ENCODE results near the gene CAMK2G. TPM values are rescaled to one million over a fixed set of nuclear protein-coding genes. Genes with fewer than 3 reads are reported as not detected.

CAMK2G gene
- total RNA-seq, 1 donor from 2014 or later: 36.6 TPM

GRCh38 chr10:73780301-73780700, 94.1 kb downstream of the CAMK2G start:
- peak overlapping the region; percentile 100 for H3K4me2 ChIP-seq
- TF ChIP-seq EZH2 (IDR thresholded peaks at IDR 0.05): no peak
- no peak for TF ChIP-seq EZH2phosphoT487 (IDR thresholded peaks at IDR 0.05)
- TF ChIP-seq CTCF (IDR thresholded peaks at IDR 0.05): no peak

GRCh38 chr10:73779539-73780197, 94.7 kb downstream of the CAMK2G start:
- Histone ChIP-seq H3K4me1 (peaks cover 32% of the 10 kb centered on the region), H2AFZ (replicated peaks) (no peak overlapping the region), H4K20me1 (ENCODE audit: low read depth) (peaks cover 28% of the 10 kb centered on the region), H3F3A (ENCODE audit: low read depth) (peaks cover 39% of the 10 kb centered on the region), H3K36me3 (no peaks in the 10 kb centered on the region), H3K4me2 (peak overlapping the region; percentile 100), H3K27me3 (no peaks in the 10 kb centered on the region), H3K27ac (no peak overlapping the region), H3K79me2 (ENCODE audit: low read depth) (peaks cover 94% of the 10 kb centered on the region), H3K4me3 (no peak overlapping the region), H3K9me3 (ENCODE audit: low read depth) (no peaks in the 10 kb centered on the region), H3K9ac (no peak overlapping the region)
- DNase-seq (ENCODE audit: low spot score): no peak
- Mint-ChIP-seq H3K27ac (no peak overlapping the region), H3K4me1 (peaks cover 38% of the 10 kb centered on the region), H3K27me3 (ENCODE audit: insufficient read depth, low read depth) (peaks cover 4% of the 10 kb centered on the region), H3K36me3 (peaks cover 8% of the 10 kb centered on the region), H3K9me3 (no peaks in the 10 kb centered on the region), H3K4me3 (peak overlapping the region; percentile 67)
- TF ChIP-seq EZH2 (IDR thresholded peaks at IDR 0.05) (no peak), CTCF (IDR thresholded peaks at IDR 0.05) (no peak), EZH2phosphoT487 (IDR thresholded peaks at IDR 0.05) (no peak)

More at GRCh38 chr10:73780301-73780700, 94.1 kb downstream of the CAMK2G start:
- Histone ChIP-seq H3K4me1 (peaks cover 26% of the 10 kb centered on the region), H3K4me3 (no peak overlapping the region), H3F3A (ENCODE audit: low read depth) (peaks cover 38% of the 10 kb centered on the region), H2AFZ (replicated peaks) (no peak overlapping the region), H3K79me2 (ENCODE audit: low read depth) (peaks cover 91% of the 10 kb centered on the region), H3K27ac (no peak overlapping the region), H3K36me3 (no peaks in the 10 kb centered on the region), H3K9me3 (ENCODE audit: low read depth) (no peaks in the 10 kb centered on the region), H3K27me3 (no peaks in the 10 kb centered on the region), H3K9ac (no peak overlapping the region), H4K20me1 (ENCODE audit: low read depth) (peaks cover 23% of the 10 kb centered on the region)
- Mint-ChIP-seq H3K4me3 (peak overlapping the region; percentile 97), H3K27ac (no peak overlapping the region), H3K9me3 (no peaks in the 10 kb centered on the region), H3K36me3 (peaks cover 8% of the 10 kb centered on the region), H3K27me3 (ENCODE audit: insufficient read depth, low read depth) (peaks cover 4% of the 10 kb centered on the region), H3K4me1 (peaks cover 39% of the 10 kb centered on the region)
- DNase-seq (ENCODE audit: low spot score): no peak

GRCh38 chr10:73779018-73779417, 95.3 kb downstream of the CAMK2G start:
- H3K36me3 Mint-ChIP-seq: peaks cover 8% of the 10 kb centered on the region
- no peak for DNase-seq (ENCODE audit: low spot score)
- peaks cover 41% of the 10 kb centered on the region for H3K4me1 Mint-ChIP-seq
- no peak for TF ChIP-seq CTCF (IDR thresholded peaks at IDR 0.05)
- no peak for TF ChIP-seq EZH2 (IDR thresholded peaks at IDR 0.05)
- TF ChIP-seq EZH2phosphoT487 (IDR thresholded peaks at IDR 0.05): no peak
- H2AFZ ChIP-seq (replicated peaks): no peak overlapping the region
- H3K9me3 Mint-ChIP-seq: no peaks in the 10 kb centered on the region
- no peak overlapping the region for H3K4me3 Mint-ChIP-seq
- no peak overlapping the region for H3K4me3 ChIP-seq
- peaks cover 39% of the 10 kb centered on the region for H3K4me1 ChIP-seq
- no peaks in the 10 kb centered on the region for H3K36me3 ChIP-seq
- no peak overlapping the region for H3K27ac ChIP-seq
- H3K9me3 ChIP-seq (ENCODE audit: low read depth): no peaks in the 10 kb centered on the region
- peaks cover 4% of the 10 kb centered on the region for H3K27me3 Mint-ChIP-seq (ENCODE audit: insufficient read depth, low read depth)
- H3K27ac Mint-ChIP-seq: no peak overlapping the region
- H3K9ac ChIP-seq: no peak overlapping the region
- peaks cover 94% of the 10 kb centered on the region for H3K79me2 ChIP-seq (ENCODE audit: low read depth)
- no peak overlapping the region for H3K4me2 ChIP-seq
- peaks cover 33% of the 10 kb centered on the region for H3F3A ChIP-seq (ENCODE audit: low read depth)
- H3K27me3 ChIP-seq: no peaks in the 10 kb centered on the region
- H4K20me1 ChIP-seq (ENCODE audit: low read depth): peaks cover 34% of the 10 kb centered on the region

All from neural progenitor cell (in vitro differentiated cells).